Heart right ventricle (tissue), 16 donors: Measurements from ENCODE around the gene FUT6. TPM values are rescaled to one million over a fixed set of nuclear protein-coding genes. Genes with fewer than 3 reads are reported as not detected.

Experiments
- ATAC-seq, 8 donors: fragments of 200-7000 bp; cut with Tn5 transposase; one replicate each; pipeline ENCODE4 v1.9.1; 2020; ENCODE audit warnings: mild to moderate bottlenecking in 8 of 8, moderate library complexity in 8 of 8, moderate number of reproducible peaks in 1 of 8
- DNase-seq, 2 donors: peaks; one replicate each; pipeline ENCODE4 v3.0.0-alpha.2; 2020
- H3K27ac ChIP-seq, 10 donors: fragments of 200-600 bp; sonication (generic) in 2 of 10; one replicate each; pipeline versions ENCODE4 v1.5.0 to v1.8.0; 2020 to 2022; ENCODE audit warnings: mild to moderate bottlenecking in 3 of 10
- H3K27me3 ChIP-seq, 7 donors: fragments of 200-600 bp; one replicate each; pipeline ENCODE4 v1.8.0; 2021 to 2022; ENCODE audit warnings: mild to moderate bottlenecking in 2 of 7
- H3K36me3 ChIP-seq, 9 donors: fragments of 200-600 bp; sonication (generic) in 1 of 9; one replicate each; pipeline versions ENCODE4 v1.5.0 to v1.8.0; 2020 to 2022; ENCODE audit warnings: mild to moderate bottlenecking in 2 of 9
- H3K4me1 ChIP-seq, 9 donors: fragments of 200-600 bp; sonication (generic) in 1 of 9; one replicate each; pipeline versions ENCODE4 v1.5.0 to v1.8.0; 2020 to 2022; ENCODE audit warnings: mild to moderate bottlenecking in 4 of 9
- H3K4me3 ChIP-seq, 10 donors: fragments of 200-600 bp; sonication (generic) in 2 of 10; one replicate each; pipeline versions ENCODE4 v1.5.0 to v1.8.0; 2020 to 2022; ENCODE audit warnings: mild to moderate bottlenecking in 7 of 10, moderate library complexity in 2 of 10
- H3K9me3 ChIP-seq, 11 donors: fragments of 200-600 bp in 10 of 11; sonication (generic) in 2 of 11; one replicate each; pipeline versions ENCODE4 v1.5.0 to v1.8.0; 2013 to 2022; ENCODE audit warnings: mild to moderate bottlenecking in 2 of 11, control low read depth in 1 of 11, moderate library complexity in 1 of 11
- WGBS, 2 donors: extraction: QIAGEN DNeasy Blood & Tissue Kit; methylation state at CpG; one replicate each; pipeline ENCODE4 v1.1.7; 2013; ENCODE audit warnings: inconsistent platforms in 1 of 2; 5-methylcytosine and 5-hydroxymethylcytosine counted together
- intact Hi-C, 10 donors: fragments of 100-400 bp; cut with DNase I; formaldehyde crosslinking; loops; one replicate each; pipeline versions ENCODE4 v1.11.1 to v1.14.2; 2022
- polyA plus RNA-seq, 2 donors: library from polyadenylated mRNA; stranded (reverse); fragments of 200-250 nt; gene quantifications; one replicate each; pipeline ENCODE4 v1.2.3, GENCODE V29; 2013
- total RNA-seq, 10 donors: library from RNA; stranded (reverse); fragmentation: NEBNext Ultra II Directional in 3 of 10; extraction: Animal tissue kit (Norgen Biotek cat#: 25700) in 3 of 10; gene quantifications; one replicate each; pipeline versions ENCODE4 v1.2.1 to v1.2.4, GENCODE V29; 2021 to 2023
- TF ChIP-seq, protein P1 (sequence below), 9 donors: fragments of 200-600 bp; sonication (generic) in 2 of 9; IDR thresholded peaks; one replicate each; pipeline versions ENCODE4 v1.5.0 to v1.8.0; 2021 to 2022; ENCODE audit warnings: antibody characterized with exemption in 9 of 9, mild to moderate bottlenecking in 5 of 9, moderate library complexity in 1 of 9
- donor health status: Arrhythmogenic right ventricular cardiomyopathy.
- donor health status: ischemic (EF 13 %, LVEDD 7.1; RV severe dilation, severe dysfunction).
- donor health status: healthy with polysubstance abuse.
- donor health status: DM: no; HTN: yes; CAD: no.
- donor health status: DM: no; HTN: no; CAD: no.
- donor health status: ischemic (EF 25% LVEDD 6.9; RV normal size, moderate dysfunction).
- donor health status: ischemic (EF 25% LVEDD 5.7; RV mildly dilated, moderate dysfunction).
- donor health status: healthy.
- donor health status: DM: yes; HTN: yes; CAD: no.
- donor health status: Ischemic cardiomyopathy.
- donor health status: ischemic (EF 35%, LVEDD 5.7; RV mildly dilated, moderate dysfunction).
- donor health status: nonischemic (EF 11% LVEDD 7.7; RV severe dilation, severe dysfunction).
- donor health status: DM: yes; HTN: yes; CAD: no.
- donor health status: PGD.
- donor health status: ischemic (EF 29% LVEDD 5.4; RV normal size, mild dysfunction).
- donor health status: nonischemic (EF 23%, LVEDD 6.1; RV moderate dilation, normal function).

The FUT6 gene
- total and polyA plus RNA-seq, 12 donors: not detected

DNA sequence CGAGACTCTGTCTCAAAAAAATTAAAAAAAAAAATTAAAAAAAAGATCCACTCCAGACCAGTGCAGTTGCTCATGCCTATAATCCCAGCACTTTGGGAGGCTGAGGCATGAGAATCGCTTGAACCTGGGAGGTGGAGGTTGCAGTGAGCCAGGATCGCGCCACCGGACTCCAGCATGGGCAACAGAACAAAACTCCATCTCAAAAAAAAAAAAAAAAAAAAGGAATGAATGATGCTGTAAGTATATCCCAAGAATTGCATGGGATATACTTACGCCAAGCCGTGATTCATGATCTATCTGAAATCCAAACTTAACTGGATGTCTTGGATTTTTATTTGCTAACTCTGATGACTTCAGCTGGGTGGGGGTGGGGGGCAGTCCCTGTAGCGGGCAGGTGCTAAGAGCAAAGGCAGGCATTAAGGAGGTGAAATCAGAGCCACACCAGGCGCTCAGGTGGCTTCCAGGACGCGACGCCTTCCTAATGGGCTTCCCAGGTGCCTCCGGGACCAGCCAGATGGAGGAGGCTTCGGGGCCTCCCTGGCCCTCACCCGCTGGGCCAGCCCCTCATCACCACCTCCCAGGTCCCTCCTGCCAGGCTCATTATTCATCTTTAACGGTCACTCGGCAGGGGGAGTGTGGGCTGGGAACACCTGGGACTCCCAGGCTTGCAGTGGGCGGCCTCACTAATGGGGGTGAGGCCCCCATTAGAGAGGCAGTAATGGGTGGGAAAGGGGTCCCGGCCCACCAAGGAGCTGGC, 42.2 kb upstream of the FUT6 start:
- Histone ChIP-seq H3K36me3 (no peaks in the 10 kb centered on the region), H3K27ac (peak overlapping the region in 2 of 10 donors; percentile 39 to 76), H3K9me3 (no peaks in the 10 kb centered on the region), H3K27me3 (peaks cover 0 to 19% (median 12%) of the 10 kb centered on the region in 7 donors), H3K4me3 (no peak overlapping the region), H3K4me1 (peaks cover 0 to 15% (median 9%) of the 10 kb centered on the region in 9 donors)
- intact Hi-C loops: loop anchor here in 2 of 10 donors (5.0 to 10.0 kb wide), 2 partner anchors 47 to 54 kb away; partner anchors contain the start of gene FUT6 (in 1 of the 2)
- TF ChIP-seq, protein P1, sequence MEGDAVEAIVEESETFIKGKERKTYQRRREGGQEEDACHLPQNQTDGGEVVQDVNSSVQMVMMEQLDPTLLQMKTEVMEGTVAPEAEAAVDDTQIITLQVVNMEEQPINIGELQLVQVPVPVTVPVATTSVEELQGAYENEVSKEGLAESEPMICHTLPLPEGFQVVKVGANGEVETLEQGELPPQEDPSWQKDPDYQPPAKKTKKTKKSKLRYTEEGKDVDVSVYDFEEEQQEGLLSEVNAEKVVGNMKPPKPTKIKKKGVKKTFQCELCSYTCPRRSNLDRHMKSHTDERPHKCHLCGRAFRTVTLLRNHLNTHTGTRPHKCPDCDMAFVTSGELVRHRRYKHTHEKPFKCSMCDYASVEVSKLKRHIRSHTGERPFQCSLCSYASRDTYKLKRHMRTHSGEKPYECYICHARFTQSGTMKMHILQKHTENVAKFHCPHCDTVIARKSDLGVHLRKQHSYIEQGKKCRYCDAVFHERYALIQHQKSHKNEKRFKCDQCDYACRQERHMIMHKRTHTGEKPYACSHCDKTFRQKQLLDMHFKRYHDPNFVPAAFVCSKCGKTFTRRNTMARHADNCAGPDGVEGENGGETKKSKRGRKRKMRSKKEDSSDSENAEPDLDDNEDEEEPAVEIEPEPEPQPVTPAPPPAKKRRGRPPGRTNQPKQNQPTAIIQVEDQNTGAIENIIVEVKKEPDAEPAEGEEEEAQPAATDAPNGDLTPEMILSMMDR (IDR thresholded peaks at IDR 0.05): no peak
- DNase-seq: no peak
- WGBS, 2 donors: 65 to 70% methylated on average over 19 of the region's 19 CpGs
- ATAC-seq: peak in 1 of 8 donors; percentile 9

DNA sequence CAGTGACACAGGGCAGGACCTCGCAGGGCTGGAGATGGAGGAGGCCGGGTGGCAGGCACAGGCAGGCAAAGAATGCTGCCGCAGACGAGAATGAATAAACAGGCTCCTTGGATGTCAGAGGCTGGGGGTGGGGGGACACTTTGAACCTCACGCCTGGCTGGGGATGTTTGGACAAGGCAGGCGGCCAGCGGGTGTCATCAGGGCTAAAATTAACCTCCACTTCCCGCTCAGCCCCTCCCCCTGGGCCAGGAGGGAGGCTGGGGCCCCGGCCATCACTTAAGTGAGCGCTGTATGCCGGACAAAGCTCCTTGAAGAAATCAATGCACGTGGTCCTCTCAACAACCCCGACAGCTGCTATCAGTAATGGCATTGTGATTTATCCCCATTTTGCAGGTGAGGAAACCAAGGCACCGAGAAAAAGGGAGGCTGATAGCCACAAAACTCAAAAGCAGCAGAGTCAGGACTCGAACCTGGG, 41.1 kb upstream of the FUT6 start:
- peaks cover 0 to 19% (median 12%) of the 10 kb centered on the region in 7 donors for H3K27me3 ChIP-seq
- no peaks in the 10 kb centered on the region for H3K36me3 ChIP-seq
- ATAC-seq (peak; percentile 74 to 98 (median 92)), DNase-seq (peak; percentile 75 to 76)
- no peaks in the 10 kb centered on the region for H3K9me3 ChIP-seq
- peak overlapping the region in 7 of 10 donors; percentile 11 to 76 (median 39) for H3K27ac ChIP-seq
- peaks cover 0 to 15% (median 9%) of the 10 kb centered on the region in 9 donors for H3K4me1 ChIP-seq
- WGBS, 2 donors: 7 to 9% methylated on average over 15 of the region's 15 CpGs
- no peak overlapping the region for H3K4me3 ChIP-seq
- TF ChIP-seq, protein P1 (IDR thresholded peaks at IDR 0.05): no peak
- intact Hi-C loops: loop anchor here in 2 of 10 donors (5.0 to 10.0 kb wide), 2 partner anchors 46 to 53 kb away; partner anchors contain the start of gene FUT6 (in 1 of the 2)

DNA sequence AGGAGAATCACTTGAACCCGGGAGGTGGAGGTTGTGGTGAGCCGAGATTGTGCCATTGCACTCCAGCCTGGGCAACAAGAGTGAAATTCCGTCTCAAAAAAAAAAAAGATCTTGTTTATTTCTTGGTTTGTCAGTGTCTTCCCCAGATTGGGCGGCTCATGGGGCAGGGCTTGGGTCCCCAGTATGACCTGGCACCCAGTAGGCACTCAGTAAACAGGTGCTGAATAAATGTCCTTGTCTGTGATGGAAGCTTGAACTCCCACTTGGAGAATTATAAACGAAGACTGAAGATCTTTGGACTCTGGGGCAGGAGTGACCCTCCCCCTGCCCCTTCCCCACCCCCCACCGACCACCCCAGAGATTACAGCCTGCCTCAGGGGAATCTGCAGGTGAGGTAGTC, 40.7 kb upstream of the FUT6 start:
- Histone ChIP-seq H3K36me3 (no peaks in the 10 kb centered on the region), H3K9me3 (no peaks in the 10 kb centered on the region), H3K27ac (peak overlapping the region in 5 of 10 donors; percentile 11 to 76 (median 39)), H3K4me1 (peaks cover 0 to 15% (median 9%) of the 10 kb centered on the region in 9 donors), H3K27me3 (peaks cover 0 to 19% (median 12%) of the 10 kb centered on the region in 7 donors), H3K4me3 (no peak overlapping the region)
- DNase-seq (no peak), ATAC-seq (peak in 2 of 8 donors; percentile 2 to 12)
- WGBS, 2 donors: 38 to 40% methylated on average over 6 of the region's 6 CpGs
- intact Hi-C loops: loop anchor here in 2 of 10 donors (5.0 to 10.0 kb wide), 2 partner anchors 45 to 53 kb away; partner anchors contain the start of gene FUT6 (in 1 of the 2)
- TF ChIP-seq, protein P1 (IDR thresholded peaks at IDR 0.05): no peak

DNA sequence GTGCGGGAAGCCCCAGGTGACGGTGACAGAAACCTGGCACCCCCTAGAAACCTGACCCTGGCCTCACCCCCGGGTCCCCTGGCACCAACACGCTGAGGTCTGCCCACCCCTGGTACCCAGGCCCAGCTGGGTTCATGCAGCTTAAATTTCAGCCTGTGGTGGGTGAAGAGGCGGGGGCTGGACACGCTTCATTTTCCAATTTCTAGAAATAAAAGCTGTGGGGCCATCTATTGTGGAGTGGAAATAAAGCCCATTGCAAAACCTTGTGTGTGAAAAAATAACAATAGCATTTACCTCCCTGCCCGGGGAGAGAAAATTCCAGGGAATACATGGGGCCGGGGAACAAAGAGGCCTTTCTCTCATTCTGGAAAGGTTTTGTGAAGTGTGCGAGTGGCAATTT, 38.4 kb upstream of the FUT6 start:
- Histone ChIP-seq H3K9me3 (no peaks in the 10 kb centered on the region), H3K4me1 (peaks cover 0 to 15% (median 9%) of the 10 kb centered on the region in 9 donors), H3K27ac (no peak overlapping the region), H3K27me3 (peaks cover 0 to 19% (median 12%) of the 10 kb centered on the region in 7 donors), H3K36me3 (no peaks in the 10 kb centered on the region), H3K4me3 (no peak overlapping the region)
- no peak for ATAC-seq
- WGBS, 2 donors: 84% methylated on average over 9 of the region's 9 CpGs
- TF ChIP-seq, protein P1 (IDR thresholded peaks at IDR 0.05): no peak
- no peak for DNase-seq
- intact Hi-C loops: loop anchor here in 2 of 10 donors (5.0 to 10.0 kb wide), 2 partner anchors 46 to 1017 kb away; no protein-coding TSS in a partner anchor
